GM12873 (cell line): Measurements from ENCODE around the gene GLRA1.

Experiments used
- CTCF ChIP-seq: IDR thresholded peaks from 2 replicates; pipeline ENCODE4 v1.5.1; 2012; ENCODE audit warnings: low read depth, mild to moderate bottlenecking, moderate library complexity, low read length, control low read depth; ENCODE audit not compliant: insufficient read depth; ENCODE audit errors: missing control alignments

Gene GLRA1

DNA sequence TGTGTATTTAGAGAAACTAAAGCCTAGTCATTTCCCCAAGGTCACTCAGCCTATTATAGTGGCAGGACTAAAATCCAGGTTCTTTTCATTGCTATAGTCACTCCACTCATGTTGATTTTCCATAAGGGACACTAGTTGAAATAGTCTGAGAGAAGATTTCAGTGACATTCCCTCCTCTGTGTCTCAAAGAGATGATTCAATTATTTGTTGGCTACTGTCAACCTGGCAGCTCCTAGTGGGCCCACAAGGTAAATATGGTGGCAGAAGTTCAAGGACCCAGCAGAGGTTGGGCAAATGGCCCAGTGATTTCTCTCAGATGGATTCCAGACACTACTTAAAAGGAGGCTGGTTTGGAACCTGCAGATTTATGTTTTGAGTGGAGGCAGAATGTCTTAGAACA, 104.8 kb downstream of the GLRA1 start:
- no peak for TF ChIP-seq CTCF

DNA sequence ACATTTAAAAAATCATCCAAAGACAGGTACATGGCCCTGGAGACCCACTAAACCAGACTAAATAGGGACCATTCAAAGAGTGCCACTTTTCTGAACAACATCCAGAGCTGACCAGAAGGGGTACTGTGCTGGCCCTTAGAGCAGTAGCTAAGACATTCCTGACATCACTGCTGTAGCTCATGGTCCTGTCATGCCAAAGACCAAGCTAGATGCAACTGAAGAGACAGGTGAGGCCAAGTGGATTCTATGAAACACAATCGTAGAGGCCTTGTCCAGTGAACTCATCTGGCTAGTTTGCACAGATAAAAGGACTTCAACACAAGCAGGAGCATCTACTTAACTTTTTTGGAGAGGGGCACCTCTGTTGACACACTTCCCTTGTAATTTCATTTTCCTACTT, 109.6 kb downstream of the GLRA1 start:
- no peak for TF ChIP-seq CTCF

DNA sequence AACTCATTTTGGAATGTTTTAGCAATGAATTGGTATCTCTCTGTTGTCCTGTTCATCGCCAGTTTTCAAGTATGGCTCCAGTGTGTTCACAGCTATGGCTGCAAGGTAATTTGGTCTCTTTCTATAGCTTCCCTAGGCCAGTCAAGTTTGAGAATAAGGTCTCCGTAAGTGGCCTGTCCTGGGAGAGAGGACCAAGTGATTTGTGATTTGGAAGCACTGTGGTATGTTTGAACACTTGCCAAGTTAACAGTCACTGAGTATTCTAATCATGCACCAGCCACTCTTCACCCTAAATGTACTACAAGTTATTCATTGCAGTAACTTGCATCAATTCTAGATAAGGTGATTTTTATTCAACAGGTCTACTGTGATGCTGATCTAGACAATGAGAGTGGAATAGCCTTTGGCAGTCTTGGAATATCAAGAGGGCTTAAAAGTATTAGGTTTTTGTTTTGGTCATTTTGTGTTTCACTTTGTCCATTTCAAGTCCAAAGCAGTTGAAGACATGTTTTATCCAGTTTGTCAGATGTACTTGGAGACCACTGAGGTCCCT, 111.8 kb downstream of the GLRA1 start:
- TF ChIP-seq CTCF = no peak

DNA sequence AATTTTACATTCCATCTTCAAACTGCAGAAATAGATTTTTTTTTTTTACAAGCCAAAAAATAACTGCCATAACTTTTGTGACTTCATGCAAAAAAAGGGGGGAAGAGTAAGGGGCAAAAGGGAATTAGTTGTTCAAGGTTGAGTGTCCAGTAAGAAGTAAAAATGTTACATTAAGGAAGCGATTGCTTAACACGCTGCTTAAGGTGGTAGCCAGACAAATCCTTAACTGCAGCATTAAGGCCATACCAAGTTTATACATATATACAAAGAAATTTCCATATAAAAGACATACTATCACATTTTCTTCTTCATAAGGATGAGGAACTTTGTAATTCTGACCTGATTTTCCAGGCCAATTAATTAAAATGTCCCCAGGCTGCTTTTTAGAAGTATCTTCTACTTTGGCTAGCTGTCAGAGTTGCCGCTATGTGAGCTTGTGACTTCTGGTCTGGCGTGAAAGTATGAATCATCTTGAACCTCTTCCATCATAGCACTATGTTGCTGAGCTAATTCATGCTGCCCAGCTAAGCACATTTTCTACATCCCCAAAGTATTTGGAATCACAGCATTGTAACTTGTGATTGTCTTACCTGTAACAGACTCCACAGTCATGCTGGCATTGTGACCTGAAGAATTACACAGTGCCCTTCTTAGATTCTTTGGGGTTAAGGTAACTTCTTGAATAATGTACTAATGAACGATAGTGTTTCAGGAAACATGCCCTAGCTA, 112.9 kb downstream of the GLRA1 start:
- no peak for TF ChIP-seq CTCF

DNA sequence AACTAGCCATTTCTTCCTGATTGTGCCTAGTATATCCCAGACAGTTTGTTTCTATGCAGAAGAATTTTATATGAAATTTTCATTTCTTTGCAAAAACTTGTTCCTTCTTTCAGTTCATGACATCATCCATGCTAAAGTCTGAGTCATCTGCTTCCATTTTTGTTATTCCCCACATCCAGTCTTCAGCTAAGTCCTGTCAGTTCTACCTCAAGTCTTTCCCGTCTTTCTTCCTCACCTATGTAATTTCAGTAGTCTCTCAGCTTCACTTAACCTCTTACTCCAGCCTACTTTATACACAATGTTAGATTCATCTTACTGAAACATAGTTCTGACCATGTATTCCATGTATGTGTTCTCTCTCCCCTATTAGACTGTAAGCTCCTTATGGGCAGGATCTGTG, 113.8 kb downstream of the GLRA1 start:
- TF ChIP-seq CTCF = no peak

DNA sequence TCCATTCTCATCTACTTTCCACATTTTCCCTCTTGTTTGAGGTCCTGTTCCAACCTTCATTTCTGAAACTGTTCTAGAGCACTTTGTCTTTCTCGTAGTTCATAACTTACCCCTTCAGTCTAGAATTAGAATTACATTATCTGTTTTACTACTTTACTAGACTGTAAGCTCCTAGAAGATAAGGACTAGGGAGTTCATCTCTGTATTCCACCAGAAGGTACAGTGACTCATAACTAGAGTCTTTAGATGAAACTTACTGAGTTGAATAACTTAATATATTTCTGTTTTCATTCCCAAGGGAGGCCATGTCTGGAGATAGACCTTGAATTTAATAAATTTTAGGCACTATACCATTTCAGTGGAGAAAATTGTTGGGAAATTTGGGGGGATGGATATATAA, 114.2 kb downstream of the GLRA1 start:
- no peak for TF ChIP-seq CTCF

DNA sequence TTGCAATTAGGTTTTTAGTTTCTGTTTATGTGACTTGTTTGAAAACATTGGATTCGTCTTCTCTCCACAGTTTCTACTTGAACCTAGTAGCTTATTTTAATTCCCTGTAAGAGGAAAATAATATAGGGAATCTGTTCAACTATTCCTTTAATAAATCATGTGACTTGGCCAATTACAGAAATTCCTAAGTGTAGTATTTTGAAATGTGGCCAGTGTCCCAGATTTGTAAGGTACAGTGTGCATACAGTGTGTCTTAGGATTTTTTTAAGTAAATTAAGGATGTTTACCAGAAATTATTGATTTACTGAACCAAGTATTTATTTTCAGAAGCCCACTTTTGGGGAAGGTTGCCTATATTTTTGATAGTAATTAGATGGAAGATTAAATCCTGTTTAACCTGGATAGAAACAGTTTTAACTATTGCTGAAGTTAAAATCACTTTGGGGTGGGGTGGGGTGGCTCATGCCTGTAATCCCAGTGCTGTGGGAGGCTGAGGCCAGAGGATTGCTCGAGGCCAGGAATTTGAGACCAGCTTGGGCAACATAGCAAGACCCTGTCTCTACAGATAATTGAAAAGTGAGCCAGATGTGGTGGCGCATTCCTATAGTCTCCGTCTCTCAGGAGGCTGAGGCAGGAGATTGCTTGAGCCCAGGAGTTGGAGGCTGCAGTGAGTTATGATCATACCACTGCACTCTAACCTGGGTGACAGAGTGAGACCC, 116.0 kb downstream of the GLRA1 start:
- no peak for TF ChIP-seq CTCF
